Activated T-cell treated with anti-CD3 and anti-CD28 coated beads for 1 hour (primary cell): ENCODE data around the gene TBX5.

Experiments used
- DNase-seq: peaks from one replicate; pipeline ENCODE4 v3.0.0-alpha.2; 2020; ENCODE audit warnings: low read depth

TBX5 gene

DNA sequence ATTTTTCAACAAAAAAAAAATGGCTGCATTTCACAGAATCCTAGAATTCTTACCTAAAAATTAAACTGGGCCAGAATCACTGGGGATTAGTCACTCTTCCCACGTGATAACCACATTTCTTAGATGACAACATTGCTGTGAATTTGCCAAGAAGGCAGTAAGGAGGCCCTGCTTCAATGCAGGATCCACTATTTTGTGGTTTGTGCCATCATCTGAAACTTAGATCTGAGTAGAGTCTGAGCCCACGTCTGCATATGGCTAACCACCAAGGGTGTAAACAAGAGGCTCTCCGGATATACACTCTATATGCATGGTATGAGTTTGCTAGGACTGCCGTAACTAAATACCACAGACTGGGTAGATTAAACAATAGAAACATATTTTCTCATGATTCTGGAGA lies 24.4 kb upstream of the TBX5 start:
- no peak for DNase-seq

DNA sequence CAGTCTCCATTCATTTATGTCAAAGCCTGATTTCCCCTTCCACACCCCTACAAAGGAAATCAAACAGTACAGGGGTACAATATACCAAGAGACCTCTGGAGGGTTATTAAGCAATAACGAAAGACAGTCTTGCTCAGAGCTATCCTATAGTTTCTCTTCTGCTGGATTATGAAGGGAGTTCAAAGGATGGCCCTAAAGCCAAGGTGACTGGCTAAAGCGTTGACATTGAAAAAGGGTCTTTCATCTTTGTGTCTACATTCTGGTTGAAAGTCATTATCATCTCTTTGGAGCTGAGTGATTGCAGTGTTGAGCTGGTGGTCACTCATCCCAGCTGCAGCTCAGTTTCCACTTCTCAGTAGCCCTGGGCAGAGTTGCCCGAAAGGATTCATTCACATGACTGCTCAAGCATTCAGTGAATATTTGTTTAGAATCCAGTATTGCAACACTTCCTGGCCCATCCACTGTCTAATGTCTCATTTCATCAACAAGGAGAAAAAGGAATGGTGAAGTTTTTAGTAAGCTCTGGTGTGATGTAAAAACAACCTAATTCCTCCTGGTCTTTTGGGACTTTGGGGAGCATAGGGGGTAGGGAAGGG lies 19.2 kb upstream of the TBX5 start:
- no peak for DNase-seq

- DNase-seq = no peak
Measured at GRCh38 chr12:114420944-114421335, 15.0 kb upstream of the TBX5 start.

DNA sequence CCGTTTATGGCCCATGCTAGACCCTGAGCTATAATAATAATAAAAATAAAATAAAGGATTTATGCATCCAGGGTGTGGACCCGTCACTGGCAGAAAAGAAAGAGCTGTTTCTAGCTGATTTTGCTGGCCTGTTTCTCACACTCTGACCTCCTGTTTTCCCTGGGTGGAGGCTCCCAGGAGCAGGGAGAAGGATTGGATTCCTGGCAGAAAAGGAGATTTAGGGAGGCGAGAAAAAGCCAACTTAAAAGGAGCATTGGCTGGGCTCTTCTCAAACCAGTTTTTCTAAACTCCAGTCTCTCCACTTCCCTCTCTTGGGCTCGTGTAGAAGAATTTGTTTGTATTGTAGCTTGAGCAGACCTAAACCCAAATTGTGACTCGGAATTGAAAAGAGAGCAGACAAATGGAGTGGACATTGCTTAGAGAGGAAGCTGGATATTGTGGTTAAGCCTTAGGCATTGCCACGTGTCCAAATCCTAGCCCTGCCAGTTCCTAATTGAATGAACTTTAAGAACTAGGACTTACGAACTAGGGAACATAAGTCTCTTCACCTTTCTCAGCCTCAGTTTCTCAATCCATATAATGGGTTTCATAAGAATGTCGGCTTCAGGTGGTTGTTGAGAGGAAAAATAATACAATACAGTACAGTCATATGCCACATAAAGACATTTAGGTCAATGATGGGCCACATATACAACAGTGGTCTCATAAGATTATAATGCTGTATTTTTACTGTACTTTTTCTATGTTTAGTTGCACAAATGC lies 14.4 kb upstream of the TBX5 start:
- DNase-seq = no peak

DNA sequence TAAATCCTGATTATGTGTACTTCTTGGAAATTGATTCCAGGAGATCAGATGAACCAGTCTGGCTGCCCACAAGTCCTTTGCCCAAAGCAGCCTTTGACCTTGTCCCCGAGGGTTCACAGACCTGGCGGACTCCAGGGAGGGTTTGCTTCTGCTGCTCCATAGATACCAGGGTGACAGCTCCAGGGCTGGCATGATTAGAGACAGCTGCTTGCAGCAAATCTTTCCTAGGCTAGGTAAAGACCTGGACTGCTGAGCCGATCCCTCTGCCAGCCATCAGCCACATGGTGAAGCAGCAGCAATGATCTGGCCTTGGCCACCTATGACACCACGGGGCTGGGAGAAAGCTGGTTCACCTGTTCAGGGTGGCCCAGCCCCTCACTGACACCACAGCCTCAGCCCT lies 10.1 kb upstream of the TBX5 start:
- DNase-seq = no peak

DNA sequence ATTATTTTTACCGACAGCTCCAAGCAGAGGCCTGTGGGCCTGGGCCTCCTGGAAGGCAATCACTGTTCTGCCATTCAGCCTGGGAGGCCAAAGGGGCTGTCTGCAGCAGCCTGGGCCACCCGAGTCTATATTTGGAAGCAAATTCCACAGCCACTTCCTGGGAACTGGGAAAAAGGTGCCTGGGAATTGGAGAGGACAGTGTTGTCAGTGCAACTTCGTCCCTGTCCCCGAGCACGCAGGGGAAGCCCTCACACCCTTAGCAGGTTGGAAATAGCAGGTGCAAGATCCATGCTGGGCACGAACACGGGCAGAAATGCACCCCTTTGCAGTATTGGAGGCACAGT lies 9.6 kb upstream of the TBX5 start:
- DNase-seq = no peak

- DNase-seq = no peak
Measured at GRCh38 chr12:114414866-114415524, 9.1 kb upstream of the TBX5 start.

DNA sequence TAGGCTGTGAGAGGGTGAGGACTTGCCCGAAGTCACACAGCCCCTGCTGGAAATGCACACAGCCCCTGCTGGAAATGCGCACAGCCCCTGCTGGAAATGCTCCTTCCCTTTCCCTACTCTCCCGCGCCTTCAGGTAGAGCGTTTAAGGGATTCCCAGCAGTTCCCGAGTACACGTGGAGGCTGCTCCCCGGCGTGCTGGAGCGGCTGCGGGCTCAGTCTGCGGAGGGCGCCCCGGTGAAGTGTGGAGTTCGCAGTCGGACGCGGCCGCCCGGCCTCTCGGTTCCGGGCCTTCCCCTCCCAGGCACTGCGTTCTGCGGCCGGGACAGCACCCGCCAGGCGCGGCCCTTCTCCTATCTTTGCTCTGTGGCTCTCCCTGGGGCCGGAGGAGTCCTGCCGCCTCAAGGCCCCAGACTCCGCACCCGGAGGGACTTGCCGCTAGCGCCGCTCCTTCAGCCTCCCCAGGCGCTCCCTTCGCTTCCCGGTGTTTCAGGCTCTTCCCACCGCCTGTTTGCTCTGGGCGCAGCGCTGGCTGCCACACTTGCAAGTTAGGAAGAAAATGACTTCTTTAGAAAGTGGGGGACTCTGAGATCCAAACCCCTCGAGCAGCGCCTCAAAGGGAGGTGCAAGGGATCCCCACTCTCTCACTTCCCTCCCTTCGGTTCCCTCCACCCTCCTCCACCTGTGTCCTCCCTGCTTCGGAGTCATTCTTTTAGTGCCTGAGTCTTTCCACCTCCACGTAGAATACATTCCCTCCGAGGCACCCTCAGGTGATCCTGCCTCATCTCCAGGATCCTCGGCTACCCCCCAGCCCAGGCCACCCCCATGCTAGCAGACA lies 8.3 kb upstream of the TBX5 start:
- DNase-seq = no peak

DNA sequence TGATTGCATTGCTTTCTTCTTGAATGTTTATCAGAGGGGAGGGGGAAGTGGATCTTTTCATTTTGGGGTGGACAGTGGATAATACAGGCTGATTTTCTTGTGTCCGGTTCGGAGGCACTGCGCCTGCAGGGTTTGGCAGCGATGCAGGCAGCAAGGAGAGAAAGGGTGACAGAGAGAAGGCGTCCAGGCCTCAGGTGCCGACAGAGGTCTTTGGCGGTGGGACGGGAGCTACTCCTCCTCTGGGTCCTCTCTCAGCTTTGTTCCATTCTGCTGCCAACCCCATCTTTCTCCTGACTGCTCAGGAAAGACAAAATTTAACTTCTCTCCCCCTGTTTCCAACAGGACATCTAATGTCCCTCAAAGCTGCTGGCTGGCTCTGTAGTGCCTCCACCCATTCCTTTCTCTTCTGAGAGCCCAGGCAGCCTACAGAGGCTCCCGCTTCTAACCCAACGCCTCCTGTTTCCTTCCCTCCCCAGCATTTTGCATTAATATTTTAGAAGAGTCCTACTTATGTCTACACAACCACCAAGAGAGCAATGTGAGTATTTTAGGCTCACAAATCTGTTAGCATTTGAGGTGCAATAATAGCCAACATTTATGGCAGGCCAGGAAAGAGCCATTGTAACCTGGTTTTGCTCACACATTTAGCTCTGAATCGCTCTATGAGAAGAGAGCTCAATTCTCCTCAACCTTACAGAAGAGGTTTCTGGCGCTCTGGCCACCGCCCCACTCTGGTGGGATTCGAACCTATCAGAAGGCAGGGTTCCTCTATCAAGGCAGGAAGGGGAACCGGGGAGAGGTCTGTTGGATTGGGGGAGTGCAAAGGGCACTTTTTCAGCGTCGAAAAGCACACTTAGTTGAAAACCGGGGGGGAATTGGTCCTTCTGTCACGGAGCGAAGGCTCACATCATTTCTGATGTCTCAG lies 7.1 kb upstream of the TBX5 start:
- DNase-seq = no peak

GRCh38 chr12:114412307-114412706 lies 6.4 kb upstream of the TBX5 start:
- no peak for DNase-seq

DNA sequence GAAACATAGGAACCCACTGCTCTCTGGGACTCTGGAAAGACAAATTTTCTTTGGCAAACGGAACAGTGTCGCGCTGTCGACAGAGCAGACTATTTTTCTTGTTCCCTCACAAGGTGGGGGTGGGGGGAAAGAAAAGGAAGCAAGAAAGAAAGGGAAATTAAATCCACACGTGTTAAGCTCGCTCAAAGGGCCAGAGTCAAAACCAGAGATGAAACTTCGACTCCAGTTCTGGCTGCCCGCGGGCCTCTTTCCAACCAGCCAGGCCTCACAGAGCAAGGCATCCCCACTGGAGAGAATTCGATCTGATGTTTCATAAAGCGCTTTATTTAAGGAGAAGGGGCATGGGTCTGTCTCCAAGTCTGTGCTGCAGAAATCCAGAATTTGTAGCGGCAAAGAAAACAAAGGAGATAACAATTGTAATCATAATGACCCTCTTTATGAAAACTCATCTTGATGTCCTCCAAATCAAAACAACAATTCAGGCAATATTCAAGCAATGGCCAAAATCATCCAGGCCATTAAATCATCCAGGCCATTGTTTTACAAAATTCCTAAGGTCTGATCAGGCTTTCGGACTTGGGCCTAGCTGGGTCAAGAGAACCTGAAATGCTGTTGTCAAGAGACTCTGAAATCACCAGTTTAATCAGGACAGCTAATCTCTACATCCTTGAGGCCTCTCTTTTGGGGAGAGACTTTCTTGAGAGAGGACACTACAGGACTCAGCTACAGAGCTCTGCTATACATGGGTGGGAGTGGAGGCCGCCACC lies 5.3 kb upstream of the TBX5 start:
- DNase-seq = no peak

GRCh38 chr12:114409852-114410600 lies 4.1 kb upstream of the TBX5 start:
- no peak for DNase-seq

- DNase-seq = no peak
Measured at GRCh38 chr12:114408886-114409851, 3.2 kb upstream of the TBX5 start.

DNA sequence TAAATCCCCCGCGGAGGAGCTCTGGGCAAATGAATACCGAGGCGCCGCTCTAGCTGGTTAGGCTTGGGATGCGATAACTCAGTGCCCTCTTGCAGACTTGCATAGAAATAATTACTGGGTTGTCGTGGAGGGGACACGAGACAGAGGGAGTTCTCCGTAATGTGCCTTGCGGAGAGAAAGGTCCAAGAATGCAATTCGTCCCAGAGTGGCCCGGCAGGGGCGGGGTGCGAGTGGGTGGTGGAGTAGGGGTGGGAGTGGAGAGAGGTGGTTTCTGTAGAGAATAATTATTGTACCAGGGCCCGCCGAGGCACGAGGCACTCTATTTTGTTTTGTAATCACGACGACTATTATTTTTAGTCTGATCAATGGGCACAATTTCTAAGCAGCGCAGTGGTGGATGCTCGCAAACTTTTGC lies 2.5 kb upstream of the TBX5 start:
- DNase-seq = no peak

- no peak for DNase-seq
Measured at GRCh38 chr12:114407842-114408411, 2.0 kb upstream of the TBX5 start.

- DNase-seq = no peak
Measured at GRCh38 chr12:114406984-114407841, 1.3 kb upstream of the TBX5 start.

GRCh38 chr12:114406316-114406983 lies 506 bp upstream of the TBX5 start:
- no peak for DNase-seq
